NCI-H146 (cell line): ENCODE measurements around the gene IMPA2.
A peak's percentile ranks its signal among the peaks of the same experiment; 100 is the strongest.
"Not testable (repeated sequence)": the region's sequence is repeated elsewhere in the genome, so short reads cannot be mapped to it uniquely, and the experiment has no call there.

Source experiments
- DNase-seq: peaks from one replicate; lab custom pipeline; 2025; lab: John Stamatoyannopoulos, UW

IMPA2 gene

GRCh38 chr18:12049978-12050811, 68.9 kb downstream of the IMPA2 start:
- DNase-seq = no peak

- DNase-seq = no peak
Measured at GRCh38 chr18:12052866-12053265, 71.6 kb downstream of the IMPA2 start.

GRCh38 chr18:12053289-12053688, 72.0 kb downstream of the IMPA2 start:
- DNase-seq = no peak

- no peak for DNase-seq
Measured at GRCh38 chr18:12056034-12056883, 75.0 kb downstream of the IMPA2 start.

GRCh38 chr18:12056884-12057402, 75.6 kb downstream of the IMPA2 start:
- no peak for DNase-seq

GRCh38 chr18:12057419-12058039, 76.2 kb downstream of the IMPA2 start:
- no peak for DNase-seq

- DNase-seq = no peak
Measured at GRCh38 chr18:12059334-12060181, 78.3 kb downstream of the IMPA2 start.

- no peak for DNase-seq
Measured at GRCh38 chr18:12060182-12060870, 79.0 kb downstream of the IMPA2 start.

GRCh38 chr18:12061685-12062084, 80.4 kb downstream of the IMPA2 start:
- peak; percentile 28 for DNase-seq

- DNase-seq = no peak
Measured at GRCh38 chr18:12062974-12063373, 81.7 kb downstream of the IMPA2 start.

- no peak for DNase-seq
Measured at GRCh38 chr18:12064086-12064763, 82.9 kb downstream of the IMPA2 start.

GRCh38 chr18:12065397-12065796, 84.1 kb downstream of the IMPA2 start:
- DNase-seq = no peak

GRCh38 chr18:12066910-12067511, 85.7 kb downstream of the IMPA2 start:
- no peak for DNase-seq

GRCh38 chr18:12067671-12068070, 86.4 kb downstream of the IMPA2 start:
- DNase-seq = no peak

GRCh38 chr18:12068316-12068949, 87.1 kb downstream of the IMPA2 start:
- DNase-seq = not testable (repeated sequence)

GRCh38 chr18:12068950-12069320, 87.6 kb downstream of the IMPA2 start:
- DNase-seq = no peak

GRCh38 chr18:12071066-12071465, 89.8 kb downstream of the IMPA2 start:
- DNase-seq = not testable (repeated sequence)

GRCh38 chr18:12072996-12073395, 91.7 kb downstream of the IMPA2 start:
- no peak for DNase-seq

- no peak for DNase-seq
Measured at GRCh38 chr18:12074736-12075135, 93.4 kb downstream of the IMPA2 start.
